Measurements from ENCODE around the gene NEK6. TPM values are rescaled to one million over a fixed set of nuclear protein-coding genes. Genes with fewer than 3 reads are reported as not detected.

NEK6 gene
- total RNA-seq, 1 donor from 2014 or later: 11.0 TPM

- DNase-seq (ENCODE audit: low spot score in 2 of 2) (no peak), FAIRE-seq (no peak)
Observed at GRCh38 chr9:124273427-124274160, 15.8 kb downstream of the NEK6 start.

GRCh38 chr9:124274226-124274625 lies 16.5 kb downstream of the NEK6 start:
- no peak for FAIRE-seq
- DNase-seq (ENCODE audit: low spot score in 2 of 2): no peak

GRCh38 chr9:124274738-124275137 lies 17.0 kb downstream of the NEK6 start:
- DNase-seq (ENCODE audit: low spot score in 2 of 2) (no peak), FAIRE-seq (no peak)

DNA sequence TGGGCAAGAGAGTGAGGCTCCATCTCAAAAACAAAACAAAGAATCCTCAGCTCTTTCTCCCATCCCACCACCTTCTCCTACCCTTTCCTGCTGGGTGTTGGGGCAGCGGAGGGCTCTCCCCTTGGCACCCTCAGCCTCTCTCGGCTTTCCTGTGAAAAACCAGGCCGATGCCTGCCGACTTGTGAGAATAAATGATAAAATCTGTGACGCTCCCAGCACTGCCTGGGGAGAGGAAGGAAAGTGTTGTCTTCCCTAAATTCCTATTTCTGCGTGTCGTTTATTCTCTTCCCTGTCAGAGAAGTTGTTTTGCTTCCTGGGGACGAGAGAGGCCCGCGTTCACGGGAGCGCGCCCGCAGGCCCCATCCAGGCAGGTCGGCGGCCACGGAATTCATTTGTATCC lies 19.7 kb downstream of the NEK6 start:
- no peak for FAIRE-seq

DNA sequence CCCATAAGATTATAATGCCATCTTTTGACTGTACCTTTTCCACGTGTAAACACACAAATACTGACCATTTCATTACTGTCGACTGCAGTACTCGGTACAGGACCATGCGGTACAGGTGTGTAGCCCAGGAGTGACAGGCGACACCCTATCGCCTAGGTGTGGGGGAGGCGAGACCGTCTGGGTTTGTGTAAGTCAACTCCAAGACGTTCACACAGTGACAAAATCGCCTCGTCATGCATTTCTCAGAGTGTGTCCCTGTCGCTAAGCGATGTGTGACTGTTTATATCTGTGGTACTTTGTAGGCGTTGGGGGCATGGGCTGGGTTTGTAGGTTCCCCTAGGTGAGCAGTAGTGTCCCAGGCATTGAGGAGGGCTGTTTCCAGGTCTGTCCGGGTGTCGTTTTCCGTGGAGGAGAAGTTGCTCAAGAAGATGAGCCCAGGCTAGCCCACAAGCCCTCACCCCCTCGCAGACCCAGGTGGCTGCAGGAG lies 20.3 kb downstream of the NEK6 start:
- FAIRE-seq (no peak), DNase-seq (ENCODE audit: low spot score in 2 of 2) (no peak)

More for the DNA sequence above, 19.7 kb downstream of the NEK6 start:
- no peak for DNase-seq (ENCODE audit: low spot score in 2 of 2)

DNA sequence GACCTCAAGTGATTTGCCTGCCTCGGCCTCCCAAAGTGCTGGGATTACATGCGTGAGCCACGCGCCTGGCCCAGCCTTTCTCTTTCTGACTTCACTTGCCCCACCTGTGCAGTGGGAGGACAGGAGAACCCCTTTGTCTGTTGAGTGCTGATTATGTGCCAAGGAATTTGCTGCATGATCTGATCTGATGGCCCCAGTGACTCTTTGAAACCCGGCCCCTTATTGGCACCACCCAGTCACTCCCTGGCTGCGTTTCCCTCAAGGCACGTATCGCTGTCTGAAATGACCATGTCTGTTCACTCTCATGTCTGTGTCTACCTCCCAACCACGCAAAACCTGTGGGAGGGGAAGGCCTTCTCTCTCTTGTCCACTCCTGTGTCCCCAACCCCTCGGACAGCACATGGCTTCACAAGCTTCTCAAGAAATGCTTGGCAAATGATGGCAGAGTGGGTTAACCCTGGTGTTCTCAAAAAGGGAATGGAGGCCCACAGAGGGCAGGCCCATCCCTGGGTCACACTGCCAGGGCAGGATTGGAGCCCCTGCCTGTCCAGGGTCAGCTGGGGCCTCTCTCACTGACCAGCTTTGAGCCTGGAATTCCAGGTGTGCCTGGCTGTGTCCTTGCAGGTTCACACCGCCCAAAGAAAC lies 21.9 kb downstream of the NEK6 start:
- no peak for DNase-seq (ENCODE audit: low spot score in 2 of 2)
- FAIRE-seq: no peak

GRCh38 chr9:124280176-124280691 lies 22.5 kb downstream of the NEK6 start:
- FAIRE-seq (no peak), DNase-seq (ENCODE audit: low spot score in 2 of 2) (no peak)

- DNase-seq (ENCODE audit: low spot score in 2 of 2) (no peak), FAIRE-seq (no peak)
Observed at GRCh38 chr9:124281931-124282371, 24.2 kb downstream of the NEK6 start.

- DNase-seq (ENCODE audit: low spot score in 2 of 2) (no peak), FAIRE-seq (no peak)
Observed at GRCh38 chr9:124282442-124283227, 24.9 kb downstream of the NEK6 start.

DNA sequence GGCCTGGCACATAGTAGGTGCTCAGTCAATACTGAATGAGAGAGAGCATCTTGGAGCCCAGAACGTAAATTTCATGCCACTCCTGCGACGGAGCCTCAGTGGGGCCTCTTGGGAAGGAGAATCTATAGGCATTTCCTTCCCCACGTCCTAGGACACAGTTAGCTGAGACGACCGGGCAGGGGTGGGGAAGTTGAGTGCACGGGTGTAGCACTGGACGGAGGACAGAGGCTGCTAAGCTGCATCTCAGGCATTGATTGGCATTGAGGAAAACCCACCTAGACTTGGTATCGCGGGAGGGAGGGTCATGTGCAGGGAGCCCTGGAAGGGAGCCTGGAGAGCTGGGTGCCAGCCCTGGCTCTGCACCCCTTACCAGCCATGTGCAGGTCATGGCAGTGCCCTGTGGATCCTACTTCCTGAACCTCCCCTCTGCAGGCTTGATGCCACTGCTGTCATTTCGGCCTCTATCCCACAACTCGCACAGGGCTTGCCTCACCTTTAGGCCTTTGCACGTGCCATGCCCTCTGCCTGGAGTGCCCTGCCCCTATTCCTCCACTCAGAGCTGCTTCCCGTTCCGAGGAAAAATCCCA lies 25.6 kb downstream of the NEK6 start:
- FAIRE-seq: no peak

GRCh38 chr9:124284237-124284831 lies 26.6 kb downstream of the NEK6 start:
- FAIRE-seq: no peak

More for the DNA sequence above, 25.6 kb downstream of the NEK6 start:
- DNase-seq (ENCODE audit: low spot score in 2 of 2): no peak

GRCh38 chr9:124284940-124285441 lies 27.2 kb downstream of the NEK6 start:
- FAIRE-seq (no peak), DNase-seq (ENCODE audit: low spot score in 2 of 2) (peak in 1 of 2 donors; percentile 58)

More at GRCh38 chr9:124284237-124284831, 26.6 kb downstream of the NEK6 start:
- no peak for DNase-seq (ENCODE audit: low spot score in 2 of 2)

- no peak for DNase-seq (ENCODE audit: low spot score in 2 of 2)
- no peak for FAIRE-seq
Observed at GRCh38 chr9:124285490-124285889, 27.7 kb downstream of the NEK6 start.

DNA sequence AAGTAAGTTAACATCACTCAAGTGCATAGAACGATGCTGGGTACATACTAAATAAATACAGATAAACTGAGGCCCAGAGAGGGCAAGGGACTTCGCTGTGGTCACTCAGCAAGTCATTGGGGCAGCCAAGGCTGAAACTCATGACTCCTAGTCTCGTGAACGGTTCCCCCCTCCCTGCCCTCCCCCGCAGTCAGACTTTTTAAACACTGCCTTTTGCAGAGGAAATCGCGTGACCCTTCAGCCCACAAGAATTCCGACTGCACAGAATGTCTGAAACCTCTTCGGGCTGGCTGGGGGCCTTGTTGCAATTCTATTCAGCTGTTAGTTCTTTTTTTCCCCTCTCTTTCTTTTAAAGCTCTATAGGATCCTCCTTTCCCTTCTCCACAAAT lies 28.1 kb downstream of the NEK6 start:
- DNase-seq (ENCODE audit: low spot score in 2 of 2) (no peak), FAIRE-seq (no peak)

- no peak for FAIRE-seq
- DNase-seq (ENCODE audit: low spot score in 2 of 2): no peak
Observed at GRCh38 chr9:124286292-124286931, 28.7 kb downstream of the NEK6 start.

- DNase-seq (ENCODE audit: low spot score in 2 of 2) (no peak), FAIRE-seq (no peak)
Observed at GRCh38 chr9:124290053-124290591, 32.4 kb downstream of the NEK6 start.

- no peak for DNase-seq (ENCODE audit: low spot score in 2 of 2)
Observed at GRCh38 chr9:124290743-124291554, 33.2 kb downstream of the NEK6 start.

DNA sequence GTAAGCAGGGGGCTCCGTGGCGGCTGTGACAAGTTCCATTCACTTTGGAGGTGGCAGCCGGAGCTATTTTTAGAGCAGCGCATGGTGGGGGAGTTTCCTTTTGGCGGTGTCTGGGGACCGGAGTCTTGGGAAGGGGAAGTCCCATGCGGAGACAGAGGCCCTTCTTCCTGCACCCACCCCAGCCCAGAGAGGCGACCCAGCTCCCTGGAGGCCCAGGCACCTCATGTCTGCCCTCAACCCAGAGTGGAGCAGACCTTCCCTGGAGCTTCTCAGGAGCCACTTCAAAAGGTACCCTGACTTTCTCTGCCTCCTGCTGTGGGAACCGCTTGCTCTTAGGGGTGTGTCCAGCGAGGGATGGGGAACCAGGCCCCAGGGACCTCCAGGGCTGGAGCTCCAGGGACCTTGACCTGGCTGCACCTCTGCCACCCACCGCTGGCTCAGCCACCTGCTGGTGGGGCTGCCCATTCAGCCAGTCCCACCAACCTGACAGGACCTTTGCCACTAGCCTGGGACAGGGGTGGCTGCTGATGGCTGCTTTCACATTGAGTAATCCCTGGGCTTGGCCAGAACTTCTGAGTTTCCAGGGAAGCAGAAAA lies 34.1 kb downstream of the NEK6 start:
- DNase-seq (ENCODE audit: low spot score in 2 of 2) (peak in 1 of 2 donors; percentile 58), FAIRE-seq (no peak)

More at GRCh38 chr9:124290743-124291554, 33.2 kb downstream of the NEK6 start:
- no peak for FAIRE-seq
